Neutrophil (primary cell): Measurements from ENCODE around the gene PSMD12.
"Not testable (repeated sequence)": the region's sequence is repeated elsewhere in the genome, so short reads cannot be mapped to it uniquely, and the experiment has no call there.

ENCODE experiments used
- H3K27ac ChIP-seq: fragments of 200-600 bp; sonication (generic); 2 replicates; pipeline ENCODE4 v1.5.1; 2016; ENCODE audit warnings: mild to moderate bottlenecking, moderate library complexity
- H3K27me3 ChIP-seq: fragments of 200-600 bp; sonication (generic); 2 replicates; pipeline ENCODE4 v1.6.0; 2016; ENCODE audit warnings: mild to moderate bottlenecking
- H3K36me3 ChIP-seq: fragments of 200-600 bp; sonication (generic); 2 replicates; pipeline ENCODE4 v1.5.1; 2017
- H3K4me1 ChIP-seq, 2 experiments: fragments of 200-600 bp in 1 of 2; sonication (generic) in 1 of 2; 1 replicate in 1 of 2; 2 replicates in 1 of 2; pipeline versions ENCODE4 v1.5.1 to v1.6.1; 2013 to 2016; ENCODE audit warnings: low read depth in 1 of 2, low read length in 1 of 2, mild to moderate bottlenecking in 1 of 2, moderate library complexity in 1 of 2; ENCODE audit not compliant: control insufficient read depth in 1 of 2, insufficient read depth in 1 of 2
- H3K4me3 ChIP-seq, 2 experiments: fragments of 200-600 bp in 1 of 2; sonication (generic) in 1 of 2; 1 replicate in 1 of 2; 2 replicates in 1 of 2; pipeline ENCODE4 v1.5.1; 2013 to 2016; ENCODE audit warnings: low read depth in 1 of 2, low read length in 1 of 2, mild to moderate bottlenecking in 1 of 2, moderate library complexity in 1 of 2
- H3K9me3 ChIP-seq: fragments of 200-600 bp; sonication (generic); 2 replicates; pipeline ENCODE4 v1.5.1; 2016
- TF ChIP-seq, protein P1 (sequence below): fragments of 200-600 bp; sonication (generic); IDR thresholded peaks from 2 replicates; pipeline ENCODE4 v1.5.1; 2016; ENCODE audit warnings: antibody characterized with exemption

The PSMD12 gene

DNA sequence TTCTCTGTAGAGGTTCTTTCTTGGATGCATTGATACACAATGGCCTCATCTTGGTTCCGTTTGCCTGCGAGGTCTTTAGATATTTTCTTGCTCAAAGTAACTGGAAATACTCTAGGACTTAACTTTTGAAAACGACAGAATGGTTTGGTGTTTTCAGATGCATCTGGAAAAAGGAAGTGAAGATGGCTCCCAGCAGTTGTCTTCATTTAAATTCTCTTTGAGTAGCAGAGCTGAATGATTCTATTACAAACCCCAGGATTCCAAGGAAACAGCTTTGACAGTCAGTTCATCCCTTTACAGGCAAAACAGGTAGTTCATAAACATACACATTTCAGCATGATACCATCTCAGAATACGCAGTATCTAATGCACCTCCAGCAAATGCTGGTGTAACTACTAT lies 54.8 kb downstream of the PSMD12 start:
- Histone ChIP-seq H3K27me3 (no peaks in the 10 kb centered on the region), H3K36me3 (no peaks in the 10 kb centered on the region), H3K27ac (no peak overlapping the region), H3K4me1 (no peaks in the 10 kb centered on the region), H3K4me3 (no peak overlapping the region), H3K9me3 (no peaks in the 10 kb centered on the region)
- TF ChIP-seq, protein P1, sequence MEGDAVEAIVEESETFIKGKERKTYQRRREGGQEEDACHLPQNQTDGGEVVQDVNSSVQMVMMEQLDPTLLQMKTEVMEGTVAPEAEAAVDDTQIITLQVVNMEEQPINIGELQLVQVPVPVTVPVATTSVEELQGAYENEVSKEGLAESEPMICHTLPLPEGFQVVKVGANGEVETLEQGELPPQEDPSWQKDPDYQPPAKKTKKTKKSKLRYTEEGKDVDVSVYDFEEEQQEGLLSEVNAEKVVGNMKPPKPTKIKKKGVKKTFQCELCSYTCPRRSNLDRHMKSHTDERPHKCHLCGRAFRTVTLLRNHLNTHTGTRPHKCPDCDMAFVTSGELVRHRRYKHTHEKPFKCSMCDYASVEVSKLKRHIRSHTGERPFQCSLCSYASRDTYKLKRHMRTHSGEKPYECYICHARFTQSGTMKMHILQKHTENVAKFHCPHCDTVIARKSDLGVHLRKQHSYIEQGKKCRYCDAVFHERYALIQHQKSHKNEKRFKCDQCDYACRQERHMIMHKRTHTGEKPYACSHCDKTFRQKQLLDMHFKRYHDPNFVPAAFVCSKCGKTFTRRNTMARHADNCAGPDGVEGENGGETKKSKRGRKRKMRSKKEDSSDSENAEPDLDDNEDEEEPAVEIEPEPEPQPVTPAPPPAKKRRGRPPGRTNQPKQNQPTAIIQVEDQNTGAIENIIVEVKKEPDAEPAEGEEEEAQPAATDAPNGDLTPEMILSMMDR = no peak

DNA sequence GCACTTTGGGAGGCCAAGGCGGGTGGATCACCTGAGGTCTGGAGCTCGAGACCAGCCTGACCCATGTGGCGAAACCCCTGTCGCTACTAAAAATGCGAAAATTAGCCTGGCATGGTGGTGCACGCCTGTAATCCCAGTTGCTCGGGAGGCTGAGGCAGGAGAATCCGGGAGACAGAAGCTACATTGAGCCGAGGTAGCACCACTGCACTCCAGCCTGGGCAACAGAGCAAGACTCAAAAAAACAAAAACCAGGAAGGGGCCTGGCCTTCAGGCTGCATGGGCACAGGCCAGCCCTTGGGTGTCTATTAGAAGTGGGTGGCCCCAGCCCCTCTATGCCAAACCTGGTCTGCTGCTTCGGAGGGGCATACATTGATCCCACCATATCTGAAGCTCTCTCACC lies 56.0 kb downstream of the PSMD12 start:
- Histone ChIP-seq H3K4me1 (no peaks in the 10 kb centered on the region), H3K27me3 (no peaks in the 10 kb centered on the region), H3K36me3 (no peaks in the 10 kb centered on the region), H3K4me3 (no peak overlapping the region), H3K27ac (no peak overlapping the region), H3K9me3 (no peaks in the 10 kb centered on the region)
- TF ChIP-seq, protein P1 = no peak

DNA sequence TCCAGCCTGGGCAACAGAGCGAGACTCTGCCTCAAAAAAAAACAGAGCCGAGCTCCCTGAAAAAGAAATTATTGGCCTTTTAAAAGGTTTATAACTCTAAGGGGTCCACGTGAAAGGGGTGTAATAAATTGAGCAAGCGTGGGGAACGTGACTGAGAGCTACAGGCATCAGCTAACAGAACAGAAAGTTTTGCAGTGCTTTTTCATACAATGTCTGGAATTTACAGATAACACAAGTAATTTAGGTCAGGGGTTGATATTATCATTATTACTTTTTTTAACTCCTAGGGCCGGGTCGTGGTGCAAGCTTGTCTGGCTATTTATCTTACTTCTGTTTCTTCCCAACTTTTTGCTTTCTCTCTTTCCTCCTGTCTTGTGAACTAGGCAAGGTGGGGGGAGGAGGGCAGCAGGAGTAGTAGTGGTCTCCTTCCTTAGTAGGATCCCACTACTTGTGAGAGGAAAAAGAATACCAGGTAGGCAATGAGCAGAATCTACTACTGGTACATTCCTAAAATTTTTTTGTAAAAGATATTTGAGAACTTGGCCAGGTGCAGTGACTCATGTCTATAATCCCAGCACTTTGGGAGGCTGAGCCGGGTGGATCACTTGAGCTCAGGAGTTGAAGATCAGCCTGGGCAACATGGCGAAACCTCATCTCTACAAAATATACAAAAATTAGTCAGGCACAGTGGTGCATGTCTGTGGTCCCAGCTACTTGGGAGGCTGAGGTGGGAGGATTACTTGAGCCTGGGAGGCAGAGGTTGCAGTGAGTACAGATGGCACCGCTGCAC lies 60.7 kb downstream of the PSMD12 start:
- H3K36me3 ChIP-seq, H3K27ac ChIP-seq, H3K9me3 ChIP-seq, H3K4me3 ChIP-seq, H3K27me3 ChIP-seq, H3K4me1 ChIP-seq: not testable (repeated sequence)

- no peak overlapping the region for H3K27ac ChIP-seq
- H3K27me3 ChIP-seq = no peaks in the 10 kb centered on the region
- H3K9me3 ChIP-seq = no peaks in the 10 kb centered on the region
- H3K36me3 ChIP-seq = no peaks in the 10 kb centered on the region
- H3K4me3 ChIP-seq = no peak overlapping the region
- TF ChIP-seq, protein P1 = no peak
- H3K4me1 ChIP-seq = peaks cover 0 to 4% of the 10 kb centered on the region in 2 experiments
Observed at GRCh38 chr17:67297454-67297960, 68.9 kb downstream of the PSMD12 start.

DNA sequence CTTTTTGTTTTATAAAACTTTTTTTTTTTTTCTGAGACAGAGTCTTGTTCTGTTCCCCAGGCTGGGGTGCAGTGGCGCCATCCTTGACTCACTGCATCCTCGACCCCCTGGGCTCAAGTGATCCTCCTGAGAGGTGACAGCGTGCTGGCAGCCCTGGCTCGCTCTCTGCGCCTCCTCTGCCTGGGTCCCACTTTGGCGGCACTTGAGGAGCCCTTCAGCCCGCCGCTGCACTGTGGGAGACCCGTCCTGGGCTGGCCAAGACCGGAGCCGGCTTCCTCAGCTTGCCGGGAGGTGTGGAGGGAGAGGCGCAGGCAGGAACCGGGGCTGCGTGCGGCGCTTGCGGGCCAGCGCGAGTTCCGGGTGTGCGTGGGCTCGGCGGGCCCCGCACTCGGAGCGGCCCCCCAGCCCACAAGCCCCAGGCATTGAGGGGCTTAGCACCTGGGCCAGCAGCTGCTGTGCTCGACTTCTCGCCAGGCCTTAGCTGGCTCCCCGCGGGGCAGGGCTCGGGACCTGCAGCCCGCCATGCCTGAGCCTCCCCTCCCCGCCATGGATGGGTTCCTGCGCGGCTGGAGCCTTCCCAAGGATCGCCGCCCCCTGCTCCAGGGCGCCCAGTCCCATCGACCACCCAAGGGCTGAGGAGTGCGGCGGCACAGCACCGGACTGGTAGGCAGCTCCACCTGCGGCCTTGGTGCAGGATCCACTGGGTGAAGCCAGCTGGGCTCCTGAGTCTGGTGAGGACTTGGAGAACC lies 71.8 kb downstream of the PSMD12 start:
- H3K9me3 ChIP-seq = no peaks in the 10 kb centered on the region

More for the DNA sequence above, 71.8 kb downstream of the PSMD12 start:
- Histone ChIP-seq H3K27me3 (peaks cover 5% of the 10 kb centered on the region), H3K27ac (no peak overlapping the region), H3K4me3 (no peak overlapping the region), H3K4me1 (peaks cover 0 to 4% of the 10 kb centered on the region in 2 experiments), H3K36me3 (no peaks in the 10 kb centered on the region)
- TF ChIP-seq, protein P1 = no peak
